ENCODE data around the gene TMEM94.

TMEM94 gene

GRCh38 chr17:75478508-75478907 is 22.1 kb downstream of the TMEM94 start:
- no peak for DNase-seq

- no peak for DNase-seq
Measured at GRCh38 chr17:75480281-75480680, 23.8 kb downstream of the TMEM94 start.

- no peak for DNase-seq
Measured at GRCh38 chr17:75481194-75482068, 25.0 kb downstream of the TMEM94 start.

GRCh38 chr17:75482098-75482942 is 25.9 kb downstream of the TMEM94 start:
- DNase-seq = no peak

- DNase-seq = no peak
Measured at GRCh38 chr17:75485688-75486087, 29.3 kb downstream of the TMEM94 start.

- no peak for DNase-seq
Measured at GRCh38 chr17:75486151-75486550, 29.7 kb downstream of the TMEM94 start.

- DNase-seq = no peak
Measured at GRCh38 chr17:75486951-75487350, 30.5 kb downstream of the TMEM94 start.

GRCh38 chr17:75487351-75488070 is 31.1 kb downstream of the TMEM94 start:
- DNase-seq = no peak

- no peak for DNase-seq
Measured at GRCh38 chr17:75488693-75489510, 32.5 kb downstream of the TMEM94 start.

GRCh38 chr17:75489511-75489955 is 33.1 kb downstream of the TMEM94 start:
- DNase-seq = no peak

- no peak for DNase-seq
Measured at GRCh38 chr17:75490173-75490743, 33.8 kb downstream of the TMEM94 start.

- DNase-seq = no peak
Measured at GRCh38 chr17:75490953-75491649, 34.7 kb downstream of the TMEM94 start.

GRCh38 chr17:75491680-75492079 is 35.2 kb downstream of the TMEM94 start:
- no peak for DNase-seq

- no peak for DNase-seq
Measured at GRCh38 chr17:75492555-75493168, 36.2 kb downstream of the TMEM94 start.

- no peak for DNase-seq
Measured at GRCh38 chr17:75493476-75494129, 37.2 kb downstream of the TMEM94 start.

GRCh38 chr17:75494326-75494877 is 38.0 kb downstream of the TMEM94 start:
- DNase-seq = no peak

GRCh38 chr17:75496005-75496404 is 39.6 kb downstream of the TMEM94 start:
- no peak for DNase-seq

GRCh38 chr17:75498039-75498725 is 41.7 kb downstream of the TMEM94 start:
- no peak for DNase-seq

GRCh38 chr17:75498726-75499213 is 42.3 kb downstream of the TMEM94 start:
- no peak for DNase-seq
